H1 (cell line): ENCODE measurements around the gene IL5. TPM values are rescaled to one million over a fixed set of nuclear protein-coding genes. Genes with fewer than 3 reads are reported as not detected.

Experiments used
- CTCF ChIA-PET: fragments of 300-600 bp; sonication (Branson Sonifier 250); formaldehyde crosslinking; loops from one replicate; lab custom pipeline; 2021; ENCODE audit not compliant: partially characterized antibody; lab: Charles Lee
- POLR2A ChIA-PET: fragments of 300-600 bp; sonication (Branson Sonifier 250); formaldehyde crosslinking; loops from one replicate; lab custom pipeline; 2021; ENCODE audit warnings: inconsistent platforms; ENCODE audit not compliant: partially characterized antibody; lab: Charles Lee
- DNase-seq, 2 experiments: peaks; one replicate each; pipeline versions ENCODE4 v3.0.0 to v3.0.0-alpha.2; 2010 to 2022; ENCODE audit warnings: low spot score in 2 of 2, low read depth in 1 of 2, mixed read lengths in 1 of 2
- FAIRE-seq: peaks from 2 replicates; lab custom pipeline; 2011; peaks lifted over from hg19 to GRCh38; lab: Jason Lieb, UNC
- H2AFZ ChIP-seq: 2 replicates; pipeline ENCODE4 v1.8.1; 2012; ENCODE audit warnings: low read length, inconsistent platforms
- H2AK5ac ChIP-seq: 2 replicates; pipeline ENCODE4 v1.6.1; 2013; ENCODE audit warnings: low read depth, low read length
- H2BK120ac ChIP-seq: replicated peaks from 2 replicates; pipeline ENCODE3; 2013; ENCODE audit warnings: low read depth, low read length, inconsistent platforms
- H2BK12ac ChIP-seq: 2 replicates; pipeline ENCODE4 v1.6.1; 2013; ENCODE audit warnings: low read depth, low read length
- H2BK15ac ChIP-seq: 2 replicates; pipeline ENCODE4 v1.6.1; 2013; ENCODE audit warnings: low read length
- H2BK20ac ChIP-seq: 2 replicates; pipeline ENCODE4 v1.6.1; 2013; ENCODE audit warnings: low read length
- H2BK5ac ChIP-seq: 2 replicates; pipeline ENCODE4 v1.6.1; 2013; ENCODE audit warnings: low read depth, low read length
- H3K14ac ChIP-seq: 2 replicates; pipeline ENCODE4 v1.6.1; 2013; ENCODE audit warnings: inconsistent platforms; ENCODE audit not compliant: insufficient read length
- H3K18ac ChIP-seq: 2 replicates; pipeline ENCODE4 v1.6.1; 2013; ENCODE audit warnings: low read length; ENCODE audit errors: extremely low read depth
- H3K23ac ChIP-seq: 2 replicates; pipeline ENCODE4 v1.6.1; 2013; ENCODE audit warnings: inconsistent platforms; ENCODE audit not compliant: insufficient read length
- H3K23me2 ChIP-seq: 2 replicates; pipeline ENCODE4 v1.6.1; 2013; ENCODE audit warnings: low read depth, low read length
- H3K27ac ChIP-seq: 2 replicates; pipeline ENCODE4 v1.6.1; 2011; ENCODE audit warnings: low read depth, low read length, inconsistent platforms
- H3K27me3 ChIP-seq, 4 experiments: replicated peaks in 1 of 4; 1 replicate in 1 of 4; 2 replicates in 3 of 4; pipeline versions ENCODE4 v1.6.1 to v1.8.1; 2011 to 2013; ENCODE audit warnings: low read length in 3 of 4, mild to moderate bottlenecking in 3 of 4, inconsistent platforms in 2 of 4, mixed read lengths in 2 of 4, moderate library complexity in 1 of 4; ENCODE audit not compliant: control insufficient read depth in 3 of 4, insufficient read depth in 3 of 4; ENCODE audit errors: extremely low read depth in 1 of 4
- H3K36me3 ChIP-seq, 4 experiments: 2 replicates each; pipeline versions ENCODE4 v1.6.1 to v1.8.1; 2011 to 2013; ENCODE audit warnings: mild to moderate bottlenecking in 4 of 4, low read length in 3 of 4, moderate library complexity in 2 of 4, control low read depth in 1 of 4, inconsistent platforms in 1 of 4; ENCODE audit not compliant: insufficient read depth in 4 of 4, control insufficient read depth in 2 of 4
- H3K4ac ChIP-seq: replicated peaks from 2 replicates; pipeline ENCODE3; 2013; ENCODE audit warnings: low read length, low read depth, mixed read lengths, inconsistent platforms; ENCODE audit not compliant: insufficient read length
- H3K4me1 ChIP-seq, 4 experiments: replicated peaks in 1 of 4; 1 replicate in 1 of 4; 2 replicates in 3 of 4; pipeline versions ENCODE4 v1.6.1 to v1.8.1; 2011 to 2013; ENCODE audit warnings: low read length in 3 of 4, inconsistent platforms in 2 of 4, mixed read lengths in 1 of 4; ENCODE audit not compliant: insufficient read depth in 4 of 4, control insufficient read depth in 3 of 4
- H3K4me2 ChIP-seq, 2 experiments: 2 replicates each; pipeline versions ENCODE4 v1.6.1 to v1.8.1; 2011 to 2013; ENCODE audit warnings: low read depth in 2 of 2, low read length in 2 of 2, control low read depth in 1 of 2, inconsistent platforms in 1 of 2, mild to moderate bottlenecking in 1 of 2; ENCODE audit not compliant: insufficient read depth in 1 of 2
- H3K4me3 ChIP-seq, 4 experiments: fragments of 200-600, 300-600 bp in 1 of 4; sonication (generic), shearing (Covaris generic), sonication (Bioruptor Twin) in 1 of 4; 2 replicates each; pipeline versions ENCODE4 v1.5.1 to v1.8.1; 2011 to 2016; ENCODE audit warnings: low read length in 4 of 4, low read depth in 3 of 4, control low read depth in 2 of 4, inconsistent platforms in 2 of 4, mild to moderate bottlenecking in 2 of 4, mixed read lengths in 1 of 4, moderate library complexity in 1 of 4; ENCODE audit not compliant: insufficient read depth in 2 of 4; ENCODE audit errors: extremely low read depth in 1 of 4
- H3K56ac ChIP-seq: replicated peaks from 2 replicates; pipeline ENCODE3; 2013; ENCODE audit warnings: low read depth, mild to moderate bottlenecking, mixed read lengths, low read length, inconsistent platforms; ENCODE audit not compliant: insufficient read length
- H3K79me1 ChIP-seq: 2 replicates; pipeline ENCODE4 v1.6.1; 2013; ENCODE audit warnings: low read depth, low read length, control low read depth
- H3K79me2 ChIP-seq, 2 experiments: 2 replicates each; pipeline versions ENCODE4 v1.6.1 to v1.8.1; 2012 to 2013; ENCODE audit warnings: low read length in 2 of 2, mild to moderate bottlenecking in 2 of 2, inconsistent platforms in 1 of 2; ENCODE audit not compliant: insufficient read depth in 2 of 2, control insufficient read depth in 1 of 2
- H3K9ac ChIP-seq, 4 experiments: replicated peaks in 1 of 4; 1 replicate in 1 of 4; 2 replicates in 3 of 4; pipeline versions ENCODE4 v1.6.1 to v1.8.1; 2011 to 2013; ENCODE audit warnings: low read depth in 3 of 4, low read length in 3 of 4, control low read depth in 2 of 4, mild to moderate bottlenecking in 2 of 4, moderate library complexity in 2 of 4, inconsistent platforms in 1 of 4; ENCODE audit errors: extremely low read depth in 1 of 4
- H3K9me3 ChIP-seq, 2 experiments: 2 replicates each; pipeline versions ENCODE4 v1.6.1 to v1.8.1; 2012 to 2013; ENCODE audit warnings: mild to moderate bottlenecking in 2 of 2, moderate library complexity in 2 of 2, control low read depth in 1 of 2, inconsistent platforms in 1 of 2, low read depth in 1 of 2, low read length in 1 of 2, mixed read lengths in 1 of 2; ENCODE audit not compliant: insufficient read depth in 2 of 2
- H4K20me1 ChIP-seq, 2 experiments: replicated peaks in 1 of 2; 2 replicates each; pipeline versions ENCODE3 to v1.8.1; 2011 to 2013; ENCODE audit warnings: inconsistent platforms in 2 of 2, low read length in 2 of 2, mild to moderate bottlenecking in 1 of 2; ENCODE audit not compliant: insufficient read depth in 2 of 2, control insufficient read depth in 1 of 2
- H4K5ac ChIP-seq: 2 replicates; pipeline ENCODE4 v1.6.1; 2013; ENCODE audit warnings: low read length, low read depth, mixed read lengths, inconsistent platforms; ENCODE audit not compliant: insufficient read length
- H4K8ac ChIP-seq: 2 replicates; pipeline ENCODE4 v1.8.0; 2013; ENCODE audit warnings: mild to moderate bottlenecking, moderate library complexity, low read length, inconsistent platforms; ENCODE audit not compliant: insufficient read depth; ENCODE audit errors: extremely low read depth
- H4K91ac ChIP-seq: replicated peaks from 2 replicates; pipeline ENCODE3; 2013; ENCODE audit warnings: low read length, mixed read lengths, inconsistent platforms; ENCODE audit not compliant: insufficient read length
- ATF2 ChIP-seq: IDR thresholded peaks from 2 replicates; pipeline ENCODE4 v1.6.1; 2012; ENCODE audit warnings: low read length, inconsistent platforms
- CHD2 ChIP-seq: IDR thresholded peaks from 2 replicates; pipeline ENCODE4 v1.6.1; 2012; ENCODE audit warnings: low read length, improper control_type of control experiment
- CTBP2 ChIP-seq: IDR thresholded peaks from 2 replicates; pipeline ENCODE4 v1.7.0; 2011; ENCODE audit warnings: borderline replicate concordance, mild to moderate bottlenecking, moderate library complexity, mixed read lengths, low read length; ENCODE audit not compliant: insufficient read depth, insufficient read length
- GABPA ChIP-seq: IDR thresholded peaks from 2 replicates; pipeline ENCODE4 v1.6.1; 2011; ENCODE audit warnings: mild to moderate bottlenecking, low read length, moderate library complexity, borderline replicate concordance; ENCODE audit not compliant: insufficient read depth
- POLR2AphosphoS5 ChIP-seq: IDR thresholded peaks from 2 replicates; pipeline ENCODE4 v1.6.1; 2011; ENCODE audit warnings: low read depth, low read length
- SIN3A ChIP-seq, 2 experiments: IDR thresholded peaks in 1 of 2; conservative IDR thresholded peaks in 1 of 2; 2 replicates each; pipeline ENCODE4 v1.6.1; 2011 to 2012; ENCODE audit warnings: low read length in 2 of 2, improper control_type of control experiment in 1 of 2, low read depth in 1 of 2, mild to moderate bottlenecking in 1 of 2
- SIRT6 ChIP-seq: IDR thresholded peaks from one replicate; pipeline ENCODE4 v1.7.1; 2012; ENCODE audit warnings: low read length, inconsistent platforms
- TCF12 ChIP-seq: IDR thresholded peaks from 2 replicates; pipeline ENCODE4 v1.6.1; 2011; ENCODE audit warnings: low read depth, mild to moderate bottlenecking, low read length
- WGBS, 2 experiments: shearing (Covaris generic) in 1 of 2; methylation state at CpG; one replicate each; pipeline versions ENCODE4 v1.1.6 to v1.1.7; 2013 to 2015; ENCODE audit warnings: low lambda C conversion rate in 2 of 2, mixed read lengths in 2 of 2, inconsistent platforms in 1 of 2, low coverage in 1 of 2, missing lambda C conversion rate in 1 of 2; ENCODE audit not compliant: insufficient replicate concordance in 2 of 2, insufficient coverage in 1 of 2, insufficient read length in 1 of 2; ENCODE audit errors: extremely low coverage in 1 of 2, missing lambda C conversion rate in 1 of 2; 5-methylcytosine and 5-hydroxymethylcytosine counted together
- polyA plus RNA-seq, 7 experiments: library from polyadenylated mRNA; depleted of rRNA in 3 of 7; stranded (reverse) in 5 of 7; unstranded in 2 of 7; fragments of >200 nt in 5 of 7; fragments of 200-250 nt in 2 of 7; gene quantifications; 1 replicate in 5 of 7; 2 replicates in 1 of 7; 4 replicates in 1 of 7; pipeline versions ENCODE4 v1.2.1 to v1.2.3, GENCODE V29; 2011 to 2013; ENCODE audit warnings: missing spikeins in 2 of 7, mixed read lengths in 2 of 7
- total RNA-seq: library from RNA; stranded (reverse); fragmentation: NEBNext Ultra II Directional; extraction: Animal tissue kit (Norgen Biotek cat#: 25700); gene quantifications from 2 replicates; pipeline ENCODE4 v1.2.1, GENCODE V29; 2021

The IL5 gene
- total and polyA plus RNA-seq, 2 of the 8 experiments (the other 6 are each of a cell fraction or from before 2014, with no cell fraction given) = not detected

GRCh38 chr5:132493821-132494220, 49.5 kb downstream of the IL5 start:
- Histone ChIP-seq H2BK5ac (no peak overlapping the region), H3K4me2 (no peak overlapping the region), H3K27me3 (peaks cover 0 to 7% (median 4%) of the 10 kb centered on the region in 4 experiments; a peak in 3 of 7 replicates), H3K9me3 (no peaks in the 10 kb centered on the region), H3K79me1 (no peaks in the 10 kb centered on the region), H4K8ac (no peak overlapping the region), H3K4me3 (no peak overlapping the region), H2BK12ac (no peak overlapping the region), H3K4me1 (peaks cover 12 to 23% (median 15%) of the 10 kb centered on the region in 4 experiments), H3K23me2 (peaks cover 27% of the 10 kb centered on the region; the same call in 1 of the 2 replicates), H3K4ac (no peak overlapping the region), H3K36me3 (no peaks in the 10 kb centered on the region), H3K23ac (no peak overlapping the region), H2BK15ac (no peak overlapping the region), H4K91ac (no peak overlapping the region), H4K5ac (no peak overlapping the region), H2BK120ac (no peak overlapping the region), H2AK5ac (no peak overlapping the region), H3K14ac (no peak overlapping the region), H3K79me2 (no peaks in the 10 kb centered on the region), H3K9ac (no peak overlapping the region), H4K20me1 (peaks cover 0 to 5% of the 10 kb centered on the region in 2 experiments), H2BK20ac (no peak overlapping the region), H3K56ac (no peak overlapping the region), H3K27ac (no peak overlapping the region), H3K18ac (no peak overlapping the region), H2AFZ (no peak overlapping the region)
- 89% methylated on average over 2 of the region's 2 CpGs; no CpG with 5 or more reads in 1 of the 2 experiments for WGBS, 2 experiments
- FAIRE-seq (no peak), DNase-seq (no peak)
- ChIA-PET POLR2A (no interaction called here), CTCF (interaction anchor here (4.7 to 19.9 kb wide), 3 partner anchors 69 to 105 kb away, joined by 30 to 353 read pairs (median 69); no protein-coding TSS in a partner anchor)
- TF ChIP-seq POLR2AphosphoS5 = no peak
- TF ChIP-seq CHD2 = no peak
- no peak for TF ChIP-seq GABPA
- TF ChIP-seq SIRT6 = no peak
- no peak for TF ChIP-seq SIN3A (conservative IDR thresholded peaks at IDR 0.05 in 1 of 2, IDR thresholded peaks at IDR 0.05 in 1 of 2; ENCODE audit: low read depth in 1 of 2, low read length in 2 of 2)
- no peak for TF ChIP-seq TCF12
- no peak for TF ChIP-seq ATF2
- no peak for TF ChIP-seq CTBP2
